HG03521 (cell line): ENCODE results near the gene ARHGAP26.

Experiments
- ATAC-seq: cut with Tn5 transposase; IDR thresholded peaks from one replicate; pipeline ENCODE4 v1.9.1; 2021; ENCODE audit warnings: mild to moderate bottlenecking, moderate library complexity; ENCODE audit not compliant: unreplicated experiment

The ARHGAP26 gene

GRCh38 chr5:143225511-143225910, 455.3 kb downstream of the ARHGAP26 start:
- no peak for ATAC-seq

- no peak for ATAC-seq
Measured at GRCh38 chr5:143226361-143226760, 456.2 kb downstream of the ARHGAP26 start.

- no peak for ATAC-seq
Measured at GRCh38 chr5:143226872-143227271, 456.7 kb downstream of the ARHGAP26 start.

GRCh38 chr5:143227301-143227700, 457.1 kb downstream of the ARHGAP26 start:
- no peak for ATAC-seq

- no peak for ATAC-seq
Measured at GRCh38 chr5:143228597-143229293, 458.6 kb downstream of the ARHGAP26 start.

GRCh38 chr5:143229426-143229895, 459.3 kb downstream of the ARHGAP26 start:
- ATAC-seq = peak; percentile 28

GRCh38 chr5:143229896-143230675, 459.9 kb downstream of the ARHGAP26 start:
- ATAC-seq = peak; percentile 82

- ATAC-seq = no peak
Measured at GRCh38 chr5:143230676-143230996, 460.5 kb downstream of the ARHGAP26 start.

GRCh38 chr5:143231416-143231815, 461.2 kb downstream of the ARHGAP26 start:
- no peak for ATAC-seq

- no peak for ATAC-seq
Measured at GRCh38 chr5:143231973-143232812, 462.0 kb downstream of the ARHGAP26 start.

GRCh38 chr5:143233031-143233430, 462.9 kb downstream of the ARHGAP26 start:
- ATAC-seq = no peak

GRCh38 chr5:143234162-143234842, 464.1 kb downstream of the ARHGAP26 start:
- no peak for ATAC-seq

GRCh38 chr5:143235423-143235822, 465.2 kb downstream of the ARHGAP26 start:
- no peak for ATAC-seq

- no peak for ATAC-seq
Measured at GRCh38 chr5:143236682-143237081, 466.5 kb downstream of the ARHGAP26 start.

- ATAC-seq = no peak
Measured at GRCh38 chr5:143237664-143238063, 467.5 kb downstream of the ARHGAP26 start.

- no peak for ATAC-seq
Measured at GRCh38 chr5:143238620-143239019, 468.4 kb downstream of the ARHGAP26 start.

GRCh38 chr5:143239882-143240518, 469.8 kb downstream of the ARHGAP26 start:
- no peak for ATAC-seq

- no peak for ATAC-seq
Measured at GRCh38 chr5:143241892-143242291, 471.7 kb downstream of the ARHGAP26 start.

- no peak for ATAC-seq
Measured at GRCh38 chr5:143243103-143243502, 472.9 kb downstream of the ARHGAP26 start.

GRCh38 chr5:143244000-143244736, 474.0 kb downstream of the ARHGAP26 start:
- no peak for ATAC-seq
